ENCODE measurements around the gene ADAMTS14. TPM values are rescaled to one million over a fixed set of nuclear protein-coding genes. Genes with fewer than 3 reads are reported as not detected.

Gene ADAMTS14
- total RNA-seq, 1 donor: not detected

DNA sequence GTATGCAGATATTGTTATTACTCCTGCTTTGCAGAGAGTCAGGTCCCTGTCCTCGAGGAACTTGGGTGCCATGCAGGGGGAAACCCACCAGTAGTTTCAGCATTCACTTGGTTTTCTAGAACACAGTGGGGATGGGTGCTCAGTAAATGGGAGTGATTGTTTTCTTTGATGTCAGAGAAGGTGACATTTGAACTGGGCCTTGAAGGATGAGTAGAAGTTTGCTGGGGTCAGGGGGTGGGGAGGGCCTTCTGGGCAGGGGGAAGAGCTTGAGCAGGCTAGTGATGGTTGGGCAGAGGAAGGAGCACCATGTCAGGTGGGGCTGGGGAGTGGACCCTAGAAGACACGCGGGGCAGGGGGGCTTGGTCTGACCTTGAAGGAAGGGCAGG lies 5.9 kb downstream of the ADAMTS14 start:
- Histone ChIP-seq H3K4me3 (ENCODE audit: low read length) (no peak overlapping the region), H3K27me3 (ENCODE audit: insufficient read depth, low read length) (peaks cover 5% of the 10 kb centered on the region), H3K4me1 (ENCODE audit: insufficient read depth, low read length) (peaks cover 2% of the 10 kb centered on the region), H3K9me3 (ENCODE audit: low read depth, low read length) (no peaks in the 10 kb centered on the region)

DNA sequence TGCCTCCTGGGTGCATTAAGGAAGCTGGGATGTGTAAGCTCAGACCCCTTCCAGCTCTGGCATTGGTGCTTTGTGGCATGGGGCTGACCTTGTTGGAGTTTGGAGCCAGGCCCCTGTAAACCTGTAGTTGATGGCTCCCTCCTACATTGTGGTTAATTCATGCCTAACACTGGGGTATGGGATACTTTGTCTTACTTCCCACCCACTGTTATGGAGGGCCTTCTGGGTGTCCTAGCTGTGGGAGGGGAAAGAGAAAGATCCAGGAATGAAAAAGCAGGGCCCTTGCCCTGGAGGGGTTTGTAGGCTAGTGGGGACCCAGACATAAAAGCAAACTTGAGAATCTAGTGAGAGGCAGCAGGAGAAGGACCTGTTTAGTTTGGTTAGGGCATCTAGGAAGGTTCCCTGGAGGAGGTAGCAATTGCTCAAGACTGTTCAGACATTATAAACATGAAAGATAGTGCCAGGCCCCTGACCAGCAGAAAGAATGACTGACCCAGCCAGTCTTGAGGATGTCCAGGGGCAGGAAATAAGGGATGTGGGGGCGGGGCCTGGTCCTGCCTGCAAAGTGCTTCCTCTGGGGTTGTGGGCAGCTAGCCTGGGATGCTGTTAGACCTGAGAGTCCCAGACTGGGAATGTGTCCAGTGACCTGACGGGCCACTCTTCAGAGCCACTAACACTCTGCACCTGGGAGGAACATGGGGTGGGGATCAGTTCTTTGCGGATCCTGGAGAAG lies 6.6 kb downstream of the ADAMTS14 start:
- no peaks in the 10 kb centered on the region for H3K27me3 ChIP-seq (ENCODE audit: insufficient read depth, low read length)
- H3K4me1 ChIP-seq (ENCODE audit: insufficient read depth, low read length): peaks cover 4% of the 10 kb centered on the region
- H3K4me3 ChIP-seq (ENCODE audit: low read length): no peak overlapping the region
- H3K9me3 ChIP-seq (ENCODE audit: low read depth, low read length): no peaks in the 10 kb centered on the region

DNA sequence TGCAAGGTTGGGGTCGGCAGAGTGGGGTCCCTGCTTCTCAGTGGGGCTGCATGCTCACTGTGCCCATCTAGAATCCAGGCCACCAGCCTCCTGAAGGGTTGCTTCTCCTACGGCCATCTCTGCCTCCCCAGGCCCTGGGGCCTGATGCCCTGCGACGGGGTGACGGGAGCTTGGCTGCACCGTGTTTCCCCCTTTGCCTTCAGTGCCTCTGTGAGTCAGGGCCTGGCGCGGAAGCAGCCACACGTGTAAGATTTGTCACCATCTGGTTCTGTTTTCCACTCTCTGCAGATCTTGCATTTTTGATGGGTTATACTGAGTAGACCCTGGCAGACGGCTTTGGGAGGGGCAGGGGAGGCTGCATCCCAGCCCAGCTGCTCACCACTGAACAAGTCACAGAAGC lies 7.2 kb downstream of the ADAMTS14 start:
- H3K4me1 ChIP-seq (ENCODE audit: insufficient read depth, low read length): peaks cover 4% of the 10 kb centered on the region
- H3K9me3 ChIP-seq (ENCODE audit: low read depth, low read length): no peaks in the 10 kb centered on the region
- no peak overlapping the region for H3K4me3 ChIP-seq (ENCODE audit: low read length)
- no peaks in the 10 kb centered on the region for H3K27me3 ChIP-seq (ENCODE audit: insufficient read depth, low read length)

DNA sequence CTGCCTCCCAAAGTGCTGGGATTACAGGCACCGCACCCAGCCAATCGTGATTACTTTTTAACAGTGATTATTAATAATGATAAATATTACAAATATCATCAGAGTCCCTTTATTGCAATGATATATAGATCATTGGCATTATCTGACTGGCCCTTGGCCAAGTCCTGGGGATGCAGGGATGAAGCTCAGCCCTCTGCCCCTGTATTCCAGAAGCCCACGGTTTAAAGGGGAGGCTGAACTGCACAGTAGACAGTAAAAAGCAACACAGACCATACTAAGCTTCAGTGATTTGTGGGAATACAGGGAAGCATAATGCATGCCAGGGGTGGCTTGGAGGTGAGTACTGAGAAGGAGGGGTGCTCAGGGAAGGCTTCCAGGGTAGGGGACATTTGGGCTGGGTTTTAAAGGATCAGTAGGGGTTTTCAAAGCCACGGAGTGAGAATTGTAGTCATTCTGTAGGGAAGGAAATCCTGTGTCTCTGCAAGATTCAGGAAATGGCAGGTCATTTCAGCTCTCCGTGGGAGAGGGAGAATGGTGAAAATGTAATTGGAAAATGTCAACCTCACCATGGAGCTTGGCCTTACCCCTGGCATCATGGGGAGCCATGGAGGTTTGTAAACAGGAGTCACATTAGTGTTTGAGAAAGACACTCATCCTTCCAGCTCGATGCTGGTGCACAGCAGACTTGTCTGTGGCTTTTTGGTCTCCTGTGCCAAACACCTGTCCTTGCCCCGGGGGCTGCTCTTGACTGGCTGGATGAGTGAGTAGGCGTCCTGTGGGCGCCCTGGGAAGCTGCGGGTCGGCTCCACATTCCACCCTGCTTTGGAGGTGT lies 8.8 kb downstream of the ADAMTS14 start:
- no peaks in the 10 kb centered on the region for H3K27me3 ChIP-seq (ENCODE audit: insufficient read depth, low read length)
- no peak overlapping the region for H3K4me3 ChIP-seq (ENCODE audit: low read length)
- peaks cover 4% of the 10 kb centered on the region for H3K4me1 ChIP-seq (ENCODE audit: insufficient read depth, low read length)
- no peaks in the 10 kb centered on the region for H3K9me3 ChIP-seq (ENCODE audit: low read depth, low read length)

DNA sequence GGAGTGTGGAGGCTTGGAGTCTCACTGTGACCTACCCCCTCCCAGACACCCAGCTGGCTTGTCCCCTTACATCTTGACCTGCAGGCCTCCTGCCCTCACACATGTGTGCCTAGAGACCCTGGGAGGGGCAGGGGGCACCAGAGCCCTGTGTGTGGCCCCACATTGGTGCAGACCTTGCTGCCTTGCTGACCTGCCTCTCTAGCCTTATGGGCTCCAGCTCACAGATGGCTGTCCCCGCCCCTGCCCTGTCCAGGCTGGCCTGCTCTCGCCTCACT lies 9.4 kb downstream of the ADAMTS14 start:
- H3K27me3 ChIP-seq (ENCODE audit: insufficient read depth, low read length): no peaks in the 10 kb centered on the region
- no peak overlapping the region for H3K4me3 ChIP-seq (ENCODE audit: low read length)
- no peaks in the 10 kb centered on the region for H3K9me3 ChIP-seq (ENCODE audit: low read depth, low read length)
- peaks cover 4% of the 10 kb centered on the region for H3K4me1 ChIP-seq (ENCODE audit: insufficient read depth, low read length)

DNA sequence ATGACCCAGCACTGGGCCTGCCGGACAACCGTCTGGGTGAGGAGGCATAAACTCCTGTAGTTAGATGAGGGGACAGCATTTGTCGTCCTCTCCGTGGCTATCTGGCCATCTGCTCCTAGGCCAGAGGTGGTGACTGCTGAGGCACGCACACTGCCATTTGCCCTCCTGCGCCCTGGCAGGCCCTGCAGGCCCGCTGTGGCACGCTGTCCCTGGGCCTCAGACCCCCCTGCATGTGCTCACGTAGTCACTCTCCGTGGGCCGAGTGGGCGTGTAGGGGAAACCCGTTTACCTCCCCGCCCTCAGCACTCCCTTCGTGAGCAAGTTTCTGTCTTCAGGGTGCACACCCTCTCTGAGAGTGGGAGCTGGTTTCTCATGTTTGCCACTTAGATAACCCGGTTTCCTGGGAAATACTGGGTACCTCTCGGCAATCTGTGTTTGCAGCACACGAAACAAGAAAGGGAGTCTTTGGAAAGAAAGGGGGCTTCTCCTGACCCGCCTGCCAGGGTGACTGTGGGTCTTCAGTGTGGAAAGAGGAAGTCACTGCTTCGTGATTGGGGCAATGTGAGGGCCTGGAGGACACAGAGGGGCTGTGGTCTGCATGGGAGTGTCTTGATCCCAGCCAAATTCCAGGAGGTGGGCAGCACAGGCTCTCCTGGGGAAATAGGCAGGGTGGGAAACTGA lies 10.8 kb downstream of the ADAMTS14 start:
- no peaks in the 10 kb centered on the region for H3K9me3 ChIP-seq (ENCODE audit: low read depth, low read length)
- H3K4me1 ChIP-seq (ENCODE audit: insufficient read depth, low read length): peaks cover 4% of the 10 kb centered on the region
- H3K27me3 ChIP-seq (ENCODE audit: insufficient read depth, low read length): no peaks in the 10 kb centered on the region
- no peak overlapping the region for H3K4me3 ChIP-seq (ENCODE audit: low read length)

DNA sequence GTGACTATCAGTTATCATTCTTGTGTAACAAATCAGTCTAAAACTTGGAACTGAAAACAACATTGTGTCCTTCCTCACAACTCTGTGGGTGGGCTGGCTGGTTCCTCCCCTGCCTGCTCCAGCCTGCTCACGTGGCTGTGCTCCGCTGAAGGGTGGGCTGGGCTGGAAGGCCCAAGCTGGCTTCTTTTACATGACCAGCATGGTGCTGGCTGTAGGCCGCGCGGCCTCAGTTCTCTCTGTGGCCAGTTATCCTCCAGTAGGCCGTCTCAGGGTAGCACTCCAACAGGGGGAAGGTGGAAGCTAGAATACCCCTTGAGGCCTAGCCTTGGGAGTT lies 11.3 kb downstream of the ADAMTS14 start:
- peaks cover 4% of the 10 kb centered on the region for H3K4me1 ChIP-seq (ENCODE audit: insufficient read depth, low read length)
- H3K27me3 ChIP-seq (ENCODE audit: insufficient read depth, low read length): no peaks in the 10 kb centered on the region
- no peaks in the 10 kb centered on the region for H3K9me3 ChIP-seq (ENCODE audit: low read depth, low read length)
- no peak overlapping the region for H3K4me3 ChIP-seq (ENCODE audit: low read length)

DNA sequence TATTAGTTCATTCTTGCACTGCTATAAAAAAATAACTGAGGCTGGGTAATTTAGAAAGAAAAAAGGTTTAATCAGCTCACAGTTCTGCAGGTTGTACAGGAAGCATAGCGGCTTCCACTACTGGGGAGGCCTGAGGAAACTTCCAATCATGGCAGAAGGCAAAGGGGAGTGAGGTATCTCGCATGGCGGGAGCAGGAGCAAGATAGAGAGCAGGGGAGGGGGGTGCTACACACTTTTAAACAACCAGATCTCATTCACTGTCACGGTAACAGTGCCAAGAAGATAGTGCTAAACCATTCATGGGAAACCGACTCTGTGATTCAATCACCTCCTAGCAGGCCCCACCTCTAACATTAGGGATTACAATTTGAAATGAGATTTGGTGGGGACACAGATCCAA lies 11.6 kb downstream of the ADAMTS14 start:
- no peaks in the 10 kb centered on the region for H3K9me3 ChIP-seq (ENCODE audit: low read depth, low read length)
- H3K4me1 ChIP-seq (ENCODE audit: insufficient read depth, low read length): peaks cover 4% of the 10 kb centered on the region
- no peaks in the 10 kb centered on the region for H3K27me3 ChIP-seq (ENCODE audit: insufficient read depth, low read length)
- H3K4me3 ChIP-seq (ENCODE audit: low read length): no peak overlapping the region

DNA sequence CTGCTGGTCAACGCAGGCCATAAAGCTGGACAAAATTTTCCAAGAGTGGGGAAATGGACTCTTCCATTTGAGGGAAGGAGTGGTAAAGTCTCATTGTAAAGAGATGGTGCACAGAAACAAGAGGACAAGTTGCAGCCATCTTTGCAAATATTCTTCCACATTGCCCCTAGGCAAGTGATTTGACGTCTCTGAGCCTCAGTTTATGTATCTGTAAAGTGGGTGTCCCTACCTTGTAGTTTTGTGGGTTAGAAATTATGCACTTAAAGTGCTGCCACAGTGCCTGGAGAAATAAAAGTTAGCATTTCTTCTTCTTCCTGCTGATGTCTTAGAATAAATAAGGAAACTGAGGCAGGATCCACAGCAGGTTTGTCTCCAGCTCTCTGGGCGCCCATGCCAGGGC lies 12.1 kb downstream of the ADAMTS14 start:
- Histone ChIP-seq H3K4me3 (ENCODE audit: low read length) (no peak overlapping the region), H3K4me1 (ENCODE audit: insufficient read depth, low read length) (peaks cover 4% of the 10 kb centered on the region), H3K27me3 (ENCODE audit: insufficient read depth, low read length) (no peaks in the 10 kb centered on the region), H3K9me3 (ENCODE audit: low read depth, low read length) (no peaks in the 10 kb centered on the region)

DNA sequence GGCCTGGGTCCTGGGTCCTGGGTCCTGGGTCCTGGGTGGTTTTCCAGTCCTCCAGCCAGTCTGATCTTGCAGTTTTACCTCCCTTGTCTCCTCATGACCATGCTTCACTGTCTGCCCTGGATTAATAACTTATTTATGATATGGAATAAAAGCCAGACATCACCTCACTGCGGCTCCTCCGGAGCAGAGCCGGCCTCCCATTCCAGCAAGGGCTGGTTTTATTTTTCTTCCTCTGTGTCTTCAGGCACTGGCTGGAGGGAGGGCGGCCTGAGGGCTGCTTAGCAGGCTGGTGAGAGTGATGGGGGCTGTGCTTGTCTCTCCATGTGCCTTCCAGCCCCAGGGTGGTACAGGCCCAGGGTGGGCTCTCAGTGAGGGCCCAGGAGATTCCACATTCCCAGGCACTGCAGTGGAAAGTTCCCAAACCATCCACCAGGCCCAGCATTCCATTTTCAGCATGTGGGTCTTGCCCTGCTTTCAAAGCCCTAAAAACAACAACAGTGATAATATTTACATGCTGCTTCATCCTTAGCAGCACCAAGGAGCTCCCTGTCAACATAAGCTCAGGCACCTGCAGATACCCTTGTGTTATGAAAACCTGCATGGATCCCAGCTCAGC lies 12.6 kb downstream of the ADAMTS14 start:
- Histone ChIP-seq H3K4me3 (ENCODE audit: low read length) (no peak overlapping the region), H3K9me3 (ENCODE audit: low read depth, low read length) (no peaks in the 10 kb centered on the region), H3K27me3 (ENCODE audit: insufficient read depth, low read length) (no peaks in the 10 kb centered on the region), H3K4me1 (ENCODE audit: insufficient read depth, low read length) (peaks cover 4% of the 10 kb centered on the region)

DNA sequence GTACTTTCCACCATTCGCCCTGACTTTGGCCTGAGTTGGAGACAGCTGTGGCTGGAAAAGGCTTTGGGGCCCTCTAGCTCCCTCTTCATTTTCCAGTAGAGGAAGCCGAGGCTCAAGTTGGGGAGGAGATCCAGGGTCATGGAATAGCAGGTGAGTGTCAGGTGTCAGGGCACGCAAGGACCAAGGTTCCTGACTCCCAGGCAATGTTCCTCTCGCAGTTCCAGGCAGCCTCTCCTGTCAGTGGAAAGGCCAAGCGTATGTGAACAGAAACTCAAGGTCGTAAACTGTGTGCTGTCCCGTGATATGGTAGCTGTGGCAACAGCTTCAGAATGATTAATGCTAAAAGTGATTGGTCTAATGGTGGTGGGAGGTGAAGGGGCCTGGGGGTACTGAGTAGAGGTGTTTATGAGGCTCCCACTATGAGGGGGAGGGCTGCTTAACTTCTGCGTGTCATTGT lies 13.2 kb downstream of the ADAMTS14 start:
- Histone ChIP-seq H3K4me3 (ENCODE audit: low read length) (no peak overlapping the region), H3K9me3 (ENCODE audit: low read depth, low read length) (no peaks in the 10 kb centered on the region), H3K27me3 (ENCODE audit: insufficient read depth, low read length) (no peaks in the 10 kb centered on the region), H3K4me1 (ENCODE audit: insufficient read depth, low read length) (peaks cover 4% of the 10 kb centered on the region)

DNA sequence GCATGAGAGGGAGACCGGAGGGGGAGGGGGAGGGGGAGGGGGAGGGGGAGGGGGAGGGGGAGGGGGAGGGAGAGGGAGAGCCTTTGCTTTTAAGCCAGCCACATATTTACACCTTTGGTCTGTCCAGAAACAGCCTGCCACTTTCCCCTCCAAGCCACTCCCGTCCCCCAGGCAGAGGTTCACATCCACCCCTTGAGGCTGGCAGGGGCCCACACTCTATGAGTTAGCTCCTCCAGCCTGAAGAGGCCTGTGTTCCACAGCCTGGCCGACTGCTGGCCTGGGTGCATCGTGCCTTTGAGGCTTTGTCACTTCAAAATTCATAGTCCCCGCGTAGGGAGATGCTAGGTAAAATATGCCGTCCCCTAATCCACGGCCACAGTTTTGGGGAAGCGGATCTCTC lies 16.5 kb downstream of the ADAMTS14 start:
- H3K27me3 ChIP-seq (ENCODE audit: insufficient read depth, low read length): no peaks in the 10 kb centered on the region
- no peaks in the 10 kb centered on the region for H3K4me1 ChIP-seq (ENCODE audit: insufficient read depth, low read length)
- H3K4me3 ChIP-seq (ENCODE audit: low read length): no peak overlapping the region

DNA sequence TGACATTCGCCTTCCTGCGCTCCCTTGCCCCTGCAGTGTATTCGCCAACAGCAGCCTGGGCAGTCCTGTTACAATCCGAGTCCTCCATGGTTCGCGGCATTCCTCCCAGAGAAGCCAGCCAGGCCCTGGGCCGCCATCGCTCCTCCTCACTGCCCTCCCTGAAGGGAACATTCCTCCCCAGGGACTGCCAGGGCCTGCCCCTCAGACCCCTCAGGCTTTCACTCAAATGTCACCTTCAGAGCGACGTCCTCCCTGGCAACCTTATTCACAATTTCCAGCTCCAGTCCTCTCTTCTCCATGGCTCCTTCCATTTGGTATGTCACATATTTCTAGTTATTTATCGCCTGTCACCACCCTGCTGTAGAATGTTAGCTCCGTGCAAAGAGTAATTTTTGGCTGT lies 17.4 kb downstream of the ADAMTS14 start:
- H3K4me3 ChIP-seq (ENCODE audit: low read length): no peak overlapping the region
- H3K27me3 ChIP-seq (ENCODE audit: insufficient read depth, low read length): no peaks in the 10 kb centered on the region
- H3K9me3 ChIP-seq (ENCODE audit: low read depth, low read length): no peaks in the 10 kb centered on the region
- H3K4me1 ChIP-seq (ENCODE audit: insufficient read depth, low read length): no peaks in the 10 kb centered on the region

More for the DNA sequence above, 16.5 kb downstream of the ADAMTS14 start:
- no peaks in the 10 kb centered on the region for H3K9me3 ChIP-seq (ENCODE audit: low read depth, low read length)

DNA sequence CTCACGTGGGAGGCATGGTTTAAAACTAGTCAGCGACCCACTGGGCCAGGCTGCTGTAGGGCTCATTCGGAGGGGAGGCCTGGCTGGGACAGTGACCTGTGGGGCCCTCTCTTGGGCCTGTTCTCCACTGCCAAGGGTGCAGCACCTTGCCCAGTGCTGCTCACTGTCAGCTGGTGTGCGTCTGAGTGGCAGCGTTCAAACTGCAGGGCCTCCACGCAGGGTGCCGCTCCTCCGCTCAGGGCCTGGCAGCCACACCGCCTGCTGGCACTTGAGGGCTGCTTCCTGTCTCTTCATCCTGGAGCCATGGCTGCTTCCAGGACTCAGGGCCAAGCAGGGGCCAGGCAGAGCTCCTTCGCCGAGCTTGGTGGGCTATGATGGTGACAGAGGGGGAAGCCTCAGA lies 18.3 kb downstream of the ADAMTS14 start:
- Histone ChIP-seq H3K4me1 (ENCODE audit: insufficient read depth, low read length) (no peaks in the 10 kb centered on the region), H3K27me3 (ENCODE audit: insufficient read depth, low read length) (no peaks in the 10 kb centered on the region), H3K4me3 (ENCODE audit: low read length) (no peak overlapping the region), H3K9me3 (ENCODE audit: low read depth, low read length) (no peaks in the 10 kb centered on the region)

DNA sequence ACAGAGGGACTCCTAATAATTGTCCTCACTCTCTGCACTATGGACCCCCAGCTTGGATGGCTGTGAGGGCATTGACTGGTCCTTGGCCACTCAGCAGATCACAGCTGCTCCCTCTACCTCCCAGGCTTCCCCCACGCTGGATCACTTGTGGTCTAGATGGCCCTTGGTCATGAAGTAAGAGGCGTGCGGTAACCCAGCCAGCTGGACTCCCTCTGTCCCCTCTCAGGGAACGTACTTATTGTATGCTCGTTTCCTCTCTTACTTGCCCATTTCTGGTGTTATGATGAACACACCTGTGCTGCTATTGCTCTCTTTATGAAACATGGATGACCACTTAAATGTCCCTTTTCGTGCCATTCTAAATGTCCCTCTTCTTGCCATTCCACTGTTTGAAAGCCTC lies 19.3 kb downstream of the ADAMTS14 start:
- Histone ChIP-seq H3K4me1 (ENCODE audit: insufficient read depth, low read length) (no peaks in the 10 kb centered on the region), H3K27me3 (ENCODE audit: insufficient read depth, low read length) (no peaks in the 10 kb centered on the region), H3K9me3 (ENCODE audit: low read depth, low read length) (no peaks in the 10 kb centered on the region), H3K4me3 (ENCODE audit: low read length) (no peak overlapping the region)

Data from mononuclear cell (primary cell).